ENCODE data around the gene ALKBH4. TPM values are rescaled to one million over a fixed set of nuclear protein-coding genes. Genes with fewer than 3 reads are reported as not detected.
A peak's percentile ranks its signal among the peaks of the same experiment; 100 is the strongest.

The ALKBH4 gene
- total and polyA plus RNA-seq, 10 of the 15 experiments (the other 5 are each of a cell fraction or from before 2014, with no cell fraction given): 4.1 to 16.9 (median 11.3) TPM

- TF ChIP-seq, protein P1, sequence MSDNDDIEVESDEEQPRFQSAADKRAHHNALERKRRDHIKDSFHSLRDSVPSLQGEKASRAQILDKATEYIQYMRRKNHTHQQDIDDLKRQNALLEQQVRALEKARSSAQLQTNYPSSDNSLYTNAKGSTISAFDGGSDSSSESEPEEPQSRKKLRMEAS (IDR thresholded peaks at IDR 0.05; ENCODE audit: low read depth, low read length): no peak
- 0 out of 2 replicates have a peak, but pooled peaks have one; percentile 29 for TF ChIP-seq MXI1 (IDR thresholded peaks at IDR 0.05; ENCODE audit: low read depth, low read length)
- no peak for TF ChIP-seq ZBTB40 (IDR thresholded peaks at IDR 0.05; ENCODE audit: borderline replicate concordance)
- TF ChIP-seq ZNF622 (IDR thresholded peaks at IDR 0.05): no peak
- TF ChIP-seq BCLAF1 (IDR thresholded peaks at IDR 0.05): no peak
- TF ChIP-seq, protein P2, sequence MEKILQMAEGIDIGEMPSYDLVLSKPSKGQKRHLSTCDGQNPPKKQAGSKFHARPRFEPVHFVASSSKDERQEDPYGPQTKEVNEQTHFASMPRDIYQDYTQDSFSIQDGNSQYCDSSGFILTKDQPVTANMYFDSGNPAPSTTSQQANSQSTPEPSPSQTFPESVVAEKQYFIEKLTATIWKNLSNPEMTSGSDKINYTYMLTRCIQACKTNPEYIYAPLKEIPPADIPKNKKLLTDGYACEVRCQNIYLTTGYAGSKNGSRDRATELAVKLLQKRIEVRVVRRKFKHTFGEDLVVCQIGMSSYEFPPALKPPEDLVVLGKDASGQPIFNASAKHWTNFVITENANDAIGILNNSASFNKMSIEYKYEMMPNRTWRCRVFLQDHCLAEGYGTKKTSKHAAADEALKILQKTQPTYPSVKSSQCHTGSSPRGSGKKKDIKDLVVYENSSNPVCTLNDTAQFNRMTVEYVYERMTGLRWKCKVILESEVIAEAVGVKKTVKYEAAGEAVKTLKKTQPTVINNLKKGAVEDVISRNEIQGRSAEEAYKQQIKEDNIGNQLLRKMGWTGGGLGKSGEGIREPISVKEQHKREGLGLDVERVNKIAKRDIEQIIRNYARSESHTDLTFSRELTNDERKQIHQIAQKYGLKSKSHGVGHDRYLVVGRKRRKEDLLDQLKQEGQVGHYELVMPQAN (conservative IDR thresholded peaks at IDR 0.05): no peak
- TF ChIP-seq HDAC6 (IDR thresholded peaks at IDR 0.05; ENCODE audit: unreplicated experiment): no peak
- no peak for TF ChIP-seq POLR2AphosphoS2 (IDR thresholded peaks at IDR 0.05; ENCODE audit: low read depth, low read length)
- no peak for TF ChIP-seq SUZ12 (IDR thresholded peaks at IDR 0.05; ENCODE audit: unreplicated experiment)
- no peak for TF ChIP-seq SREBF2 (IDR thresholded peaks at IDR 0.05; ENCODE audit: low read length)
- no peak for TF ChIP-seq HSF1 (IDR thresholded peaks at IDR 0.05; ENCODE audit: low read depth, low read length)
- TF ChIP-seq, protein P3, sequence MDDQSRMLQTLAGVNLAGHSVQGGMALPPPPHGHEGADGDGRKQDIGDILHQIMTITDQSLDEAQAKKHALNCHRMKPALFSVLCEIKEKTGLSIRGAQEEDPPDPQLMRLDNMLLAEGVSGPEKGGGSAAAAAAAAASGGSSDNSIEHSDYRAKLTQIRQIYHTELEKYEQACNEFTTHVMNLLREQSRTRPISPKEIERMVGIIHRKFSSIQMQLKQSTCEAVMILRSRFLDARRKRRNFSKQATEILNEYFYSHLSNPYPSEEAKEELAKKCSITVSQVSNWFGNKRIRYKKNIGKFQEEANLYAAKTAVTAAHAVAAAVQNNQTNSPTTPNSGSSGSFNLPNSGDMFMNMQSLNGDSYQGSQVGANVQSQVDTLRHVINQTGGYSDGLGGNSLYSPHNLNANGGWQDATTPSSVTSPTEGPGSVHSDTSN (IDR thresholded peaks at IDR 0.05; ENCODE audit: insufficient replicate concordance, low read depth, low read length): no peak
- no peak for TF ChIP-seq YBX1 (IDR thresholded peaks at IDR 0.05)
- no peak for TF ChIP-seq ATF7 (IDR thresholded peaks at IDR 0.05; ENCODE audit: low read depth)
- TF ChIP-seq RBBP5 (conservative IDR thresholded peaks at IDR 0.05): no peak
- no peak for TF ChIP-seq BCL11A (IDR thresholded peaks at IDR 0.05; ENCODE audit: low read depth, low read length)
- no peak for TF ChIP-seq CHD4 (IDR thresholded peaks at IDR 0.05)
- no peak for TF ChIP-seq ZNF384 (IDR thresholded peaks at IDR 0.05; ENCODE audit: borderline replicate concordance, low read depth, low read length)
Measured at GRCh38 chr7:102431617-102432298, 32.9 kb downstream of the ALKBH4 start (continued).

Data from GM12878 (cell line).